Gastroesophageal sphincter (tissue), 3 donors: Measurements from ENCODE around the gene C22orf31.

Source experiments
- CTCF ChIP-seq, 4 experiments: fragments of 200-600 bp in 2 of 4; fragments of 450-650 bp in 2 of 4; sonication (generic) in 1 of 4; IDR thresholded peaks; one replicate each; pipeline ENCODE4 v1.5.1; 2017 to 2019; ENCODE audit warnings: antibody characterized with exemption in 4 of 4, mild to moderate bottlenecking in 2 of 4, moderate library complexity in 2 of 4
- EP300 ChIP-seq: sonication (generic); formaldehyde crosslinking; IDR thresholded peaks from one replicate; pipeline ENCODE4 v1.6.1; 2017; ENCODE audit warnings: antibody characterized with exemption, mild to moderate bottlenecking
- POLR2A ChIP-seq, 2 donors: fragments of 450-650 bp; IDR thresholded peaks; one replicate each; pipeline ENCODE4 v1.6.1; 2017; ENCODE audit warnings: antibody characterized with exemption in 2 of 2, mild to moderate bottlenecking in 2 of 2, moderate library complexity in 1 of 2
- POLR2AphosphoS5 ChIP-seq: sonication (generic); formaldehyde crosslinking; IDR thresholded peaks from one replicate; pipeline ENCODE4 v1.6.1; 2017; ENCODE audit warnings: antibody characterized with exemption

- TF ChIP-seq CTCF (IDR thresholded peaks at IDR 0.05): no peak
- no peak for TF ChIP-seq POLR2AphosphoS5
- TF ChIP-seq POLR2A (IDR thresholded peaks at IDR 0.05): no peak
- no peak for TF ChIP-seq EP300
These were observed 12.1 kb upstream of the C22orf31 start for GRCh38 chr22:29073618-29074275.
